ENCODE data around the gene NRAS.

DNA sequence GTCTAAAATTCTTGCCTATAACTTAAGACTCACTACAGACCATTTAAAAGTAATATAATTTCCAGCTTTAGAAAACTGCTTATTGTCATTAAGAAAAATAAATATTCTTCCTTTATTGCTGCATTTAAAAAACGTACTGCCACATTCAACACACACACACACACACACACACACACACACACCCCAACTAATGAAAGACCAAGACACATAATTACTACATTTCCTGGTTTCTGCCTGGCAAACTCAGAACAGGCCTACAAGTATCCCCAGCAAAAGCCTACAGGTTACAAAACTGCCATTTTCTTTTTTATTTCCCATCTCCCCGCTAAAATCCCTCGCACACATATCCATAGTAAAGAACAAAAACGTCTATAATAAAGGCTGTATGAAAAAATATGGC lies 48.2 kb downstream of the NRAS start:
- TF ChIP-seq, protein P1, sequence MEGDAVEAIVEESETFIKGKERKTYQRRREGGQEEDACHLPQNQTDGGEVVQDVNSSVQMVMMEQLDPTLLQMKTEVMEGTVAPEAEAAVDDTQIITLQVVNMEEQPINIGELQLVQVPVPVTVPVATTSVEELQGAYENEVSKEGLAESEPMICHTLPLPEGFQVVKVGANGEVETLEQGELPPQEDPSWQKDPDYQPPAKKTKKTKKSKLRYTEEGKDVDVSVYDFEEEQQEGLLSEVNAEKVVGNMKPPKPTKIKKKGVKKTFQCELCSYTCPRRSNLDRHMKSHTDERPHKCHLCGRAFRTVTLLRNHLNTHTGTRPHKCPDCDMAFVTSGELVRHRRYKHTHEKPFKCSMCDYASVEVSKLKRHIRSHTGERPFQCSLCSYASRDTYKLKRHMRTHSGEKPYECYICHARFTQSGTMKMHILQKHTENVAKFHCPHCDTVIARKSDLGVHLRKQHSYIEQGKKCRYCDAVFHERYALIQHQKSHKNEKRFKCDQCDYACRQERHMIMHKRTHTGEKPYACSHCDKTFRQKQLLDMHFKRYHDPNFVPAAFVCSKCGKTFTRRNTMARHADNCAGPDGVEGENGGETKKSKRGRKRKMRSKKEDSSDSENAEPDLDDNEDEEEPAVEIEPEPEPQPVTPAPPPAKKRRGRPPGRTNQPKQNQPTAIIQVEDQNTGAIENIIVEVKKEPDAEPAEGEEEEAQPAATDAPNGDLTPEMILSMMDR (IDR thresholded peaks at IDR 0.05; ENCODE audit: borderline replicate concordance, extremely low read depth, low read length, poor library complexity, severe bottlenecking) = no peak
- TF ChIP-seq EZH2 (IDR thresholded peaks at IDR 0.05; ENCODE audit: borderline replicate concordance, low read depth, low read length, severe bottlenecking) = no peak

All from DND-41 (cell line).